Smooth muscle cell of the brain vasculature (primary cell): ENCODE results near the gene CFAP91.

Experiments used
- DNase-seq: peaks from one replicate; pipeline ENCODE4 v3.0.0-alpha.2; 2012; ENCODE audit warnings: low read depth, low spot score

CFAP91 gene

GRCh38 chr3:119702530-119703527, at the start of gene CFAP91:
CFAP91 (plus strand) TSS chr3:119703022; CDS start chr3:119703099, 77 bp downstream.
- DNase-seq = peak; percentile 59

- DNase-seq = no peak
Observed at GRCh38 chr3:119653876-119654275, 48.9 kb upstream of the CFAP91 start.

GRCh38 chr3:119657887-119658702, 44.7 kb upstream of the CFAP91 start:
- no peak for DNase-seq

GRCh38 chr3:119658994-119659393, 43.8 kb upstream of the CFAP91 start:
- no peak for DNase-seq

- DNase-seq = no peak
Observed at GRCh38 chr3:119659606-119660291, 43.1 kb upstream of the CFAP91 start.

GRCh38 chr3:119660474-119661440, 42.1 kb upstream of the CFAP91 start, which contains the start of gene POPDC2:
POPDC2 (minus strand) TSS chr3:119660589; CDS start chr3:119660423, 166 bp downstream.
- no peak for DNase-seq

GRCh38 chr3:119662604-119663373, 40.0 kb upstream of the CFAP91 start:
- DNase-seq = no peak

- DNase-seq = no peak
Observed at GRCh38 chr3:119663885-119664284, 38.9 kb upstream of the CFAP91 start.

GRCh38 chr3:119664370-119664769, 38.5 kb upstream of the CFAP91 start:
- DNase-seq = no peak

- no peak for DNase-seq
Observed at GRCh38 chr3:119664850-119665379, 37.9 kb upstream of the CFAP91 start.

- DNase-seq = no peak
Observed at GRCh38 chr3:119665954-119666559, 36.8 kb upstream of the CFAP91 start.

GRCh38 chr3:119669906-119670570, 32.8 kb upstream of the CFAP91 start:
- DNase-seq = no peak

- no peak for DNase-seq
Observed at GRCh38 chr3:119672776-119673175, 30.0 kb upstream of the CFAP91 start.

GRCh38 chr3:119673875-119674274, 28.9 kb upstream of the CFAP91 start:
- no peak for DNase-seq

- no peak for DNase-seq
Observed at GRCh38 chr3:119675188-119675874, 27.5 kb upstream of the CFAP91 start.

GRCh38 chr3:119676020-119676419, 26.8 kb upstream of the CFAP91 start:
- DNase-seq = no peak

- DNase-seq = peak; percentile 85
Observed at GRCh38 chr3:119676771-119677640, 25.8 kb upstream of the CFAP91 start, which contains the start of gene COX17. COX17 (minus strand) TSS chr3:119677406; CDS start chr3:119677310, 96 bp downstream.
